Liver (tissue), 9 donors: ENCODE data around the gene NTHL1. TPM values are rescaled to one million over a fixed set of nuclear protein-coding genes. Genes with fewer than 3 reads are reported as not detected.

ENCODE experiments used
- DNase-seq: peaks from one replicate; pipeline ENCODE4 v3.0.0-alpha.2; 2017; ENCODE audit warnings: low spot score
- H3K27ac ChIP-seq, 2 donors: one replicate each; pipeline ENCODE4 v1.7.0; 2013; ENCODE audit warnings: inconsistent platforms in 2 of 2, low read length in 2 of 2, control low read depth in 1 of 2, low read depth in 1 of 2, mild to moderate bottlenecking in 1 of 2
- H3K27me3 ChIP-seq, 4 donors: one replicate each; pipeline versions ENCODE4 v1.6.1 to v1.7.0; 2013; ENCODE audit warnings: low read length in 3 of 4, inconsistent platforms in 1 of 4, mild to moderate bottlenecking in 1 of 4, moderate library complexity in 1 of 4; ENCODE audit not compliant: control insufficient read depth in 4 of 4, insufficient read depth in 4 of 4
- H3K36me3 ChIP-seq, 4 donors: one replicate each; pipeline versions ENCODE4 v1.6.1 to v1.7.0; 2013; ENCODE audit warnings: low read length in 3 of 4, mild to moderate bottlenecking in 3 of 4, low read depth in 1 of 4, moderate library complexity in 1 of 4; ENCODE audit not compliant: control insufficient read depth in 4 of 4, insufficient read depth in 3 of 4
- H3K4me1 ChIP-seq, 4 donors: one replicate each; pipeline versions ENCODE4 v1.6.1 to v1.7.0; 2013; ENCODE audit warnings: low read length in 3 of 4, mild to moderate bottlenecking in 3 of 4, moderate library complexity in 1 of 4; ENCODE audit not compliant: control insufficient read depth in 4 of 4, insufficient read depth in 4 of 4
- H3K4me3 ChIP-seq, 3 donors: one replicate each; pipeline versions ENCODE4 v1.6.1 to v1.7.0; 2013; ENCODE audit warnings: low read length in 3 of 3, control low read depth in 1 of 3, low read depth in 1 of 3, mild to moderate bottlenecking in 1 of 3
- H3K9ac ChIP-seq, 2 donors: one replicate each; pipeline ENCODE4 v1.7.0; 2013; ENCODE audit warnings: low read length in 2 of 2, mild to moderate bottlenecking in 2 of 2, moderate library complexity in 2 of 2, control low read depth in 1 of 2, low read depth in 1 of 2
- H3K9me3 ChIP-seq, 4 donors: one replicate each; pipeline versions ENCODE4 v1.6.1 to v1.7.0; 2013; ENCODE audit warnings: low read length in 3 of 4; ENCODE audit not compliant: control insufficient read depth in 4 of 4
- ATF3 ChIP-seq: IDR thresholded peaks from 2 replicates; pipeline ENCODE4 v1.6.1; 2016; ENCODE audit warnings: antibody characterized with exemption
- CTCF ChIP-seq: fragments of 150-350 bp; IDR thresholded peaks from 2 replicates; pipeline ENCODE4 v1.5.1; 2017; ENCODE audit warnings: improper control_type of control experiment, low read depth, low read length; ENCODE audit not compliant: missing input control
- EGR1 ChIP-seq, 2 donors: IDR thresholded peaks; 2 replicates each; pipeline ENCODE4 v1.6.1; 2016 to 2018; ENCODE audit warnings: antibody characterized with exemption in 2 of 2, low read depth in 2 of 2
- FOXA1 ChIP-seq: IDR thresholded peaks from 2 replicates; pipeline ENCODE4 v1.6.1; 2016; ENCODE audit warnings: antibody characterized with exemption
- FOXA2 ChIP-seq: IDR thresholded peaks from 2 replicates; pipeline ENCODE4 v1.6.1; 2016; ENCODE audit warnings: antibody characterized with exemption
- HNF4A ChIP-seq, 2 donors: conservative IDR thresholded peaks; 2 replicates each; pipeline ENCODE4 v1.6.1; 2016; ENCODE audit warnings: antibody characterized with exemption in 2 of 2, mild to moderate bottlenecking in 2 of 2
- HNF4G ChIP-seq: IDR thresholded peaks from 2 replicates; pipeline ENCODE4 v1.6.1; 2016; ENCODE audit warnings: antibody characterized with exemption
- JUND ChIP-seq, 2 donors: IDR thresholded peaks; 2 replicates each; pipeline ENCODE4 v1.6.1; 2016; ENCODE audit warnings: antibody characterized with exemption in 2 of 2
- NR2F2 ChIP-seq: IDR thresholded peaks from 2 replicates; pipeline ENCODE4 v1.6.1; 2016; ENCODE audit warnings: antibody characterized with exemption
- RAD21 ChIP-seq, 2 donors: IDR thresholded peaks; 2 replicates each; pipeline ENCODE4 v1.6.1; 2016; ENCODE audit warnings: antibody characterized with exemption in 2 of 2, mild to moderate bottlenecking in 2 of 2
- RXRA ChIP-seq, 2 donors: IDR thresholded peaks; 2 replicates each; pipeline ENCODE4 v1.6.1; 2017 to 2018; ENCODE audit warnings: antibody characterized with exemption in 2 of 2, mild to moderate bottlenecking in 1 of 2
- SP1 ChIP-seq: IDR thresholded peaks from 2 replicates; pipeline ENCODE4 v1.6.1; 2018; ENCODE audit warnings: antibody characterized with exemption, mild to moderate bottlenecking
- TAF1 ChIP-seq: conservative IDR thresholded peaks from 2 replicates; pipeline ENCODE4 v1.6.1; 2016; ENCODE audit warnings: antibody characterized with exemption, mild to moderate bottlenecking
- YY1 ChIP-seq: IDR thresholded peaks from 2 replicates; pipeline ENCODE4 v1.6.1; 2016; ENCODE audit warnings: antibody characterized with exemption, mild to moderate bottlenecking
- ZBTB33 ChIP-seq: IDR thresholded peaks from 2 replicates; pipeline ENCODE4 v1.6.1; 2016; ENCODE audit warnings: antibody characterized with exemption
- WGBS: extraction: QIAGEN DNeasy Blood & Tissue Kit; methylation state at CpG from one replicate; pipeline ENCODE4 v1.1.7; 2013; 5-methylcytosine and 5-hydroxymethylcytosine counted together
- polyA plus RNA-seq, 2 donors: library from polyadenylated mRNA; stranded (reverse) in 1 of 2; unstranded in 1 of 2; fragments of 200-250 nt in 1 of 2; fragments of >200 nt in 1 of 2; fragmentation: Nextera tagmentation in 1 of 2; extraction: Ambion mirVana in 1 of 2; gene quantifications; one replicate each; pipeline versions ENCODE4 v1.2.1 to v1.2.3, GENCODE V29; 2013 to 2015
- total RNA-seq, 2 donors: library from RNA; depleted of rRNA; stranded (reverse); fragments of >200 nt; gene quantifications; one replicate each; pipeline ENCODE4 v1.2.3, GENCODE V29; 2014
- donor health status: healthy.
- donor health status: healthy.
- donor health status: healthy.
- donor health status: healthy.
- donor health status: healthy.

NTHL1 gene
- total and polyA plus RNA-seq, 4 donors, result 10.4 to 166 (median 19.1) TPM

- Histone ChIP-seq H3K9ac (no peak overlapping the region), H3K36me3 (peaks cover under 1 to 22% (median 9%) of the 10 kb centered on the region in 4 donors), H3K9me3 (no peaks in the 10 kb centered on the region), H3K27ac (no peak overlapping the region), H3K27me3 (peaks cover 0 to 9% (median 4%) of the 10 kb centered on the region in 4 donors), H3K4me1 (peaks cover 2 to 29% (median 17%) of the 10 kb centered on the region in 4 donors), H3K4me3 (no peak overlapping the region)
- WGBS, result 54% methylated on average over 2 of the region's 2 CpGs
- TF ChIP-seq FOXA1, result peak; percentile 96
- peak in 1 of 2 donors; percentile 45 for TF ChIP-seq HNF4A (conservative IDR thresholded peaks at IDR 0.05)
- no peak for TF ChIP-seq RAD21 (IDR thresholded peaks at IDR 0.05)
- peak in 1 of 2 donors; percentile 38 for TF ChIP-seq RXRA (IDR thresholded peaks at IDR 0.05)
- TF ChIP-seq FOXA2, result peak; percentile 95
- TF ChIP-seq SP1, result peak; percentile 38
- no peak for TF ChIP-seq NR2F2
- TF ChIP-seq CTCF, result no peak
- TF ChIP-seq TAF1, result no peak
- no peak for TF ChIP-seq YY1
- DNase-seq, result no peak
Measured at GRCh38 chr16:1993731-1994131, 53.9 kb downstream of the NTHL1 start.

GRCh38 chr16:1992704-1993317, 54.8 kb downstream of the NTHL1 start:
- Histone ChIP-seq H3K27me3 (peaks cover 0 to 9% (median 4%) of the 10 kb centered on the region in 4 donors), H3K27ac (no peak overlapping the region), H3K4me3 (no peak overlapping the region), H3K9me3 (no peaks in the 10 kb centered on the region), H3K4me1 (peaks cover 2 to 32% (median 17%) of the 10 kb centered on the region in 4 donors), H3K36me3 (peaks cover 0 to 12% (median 7%) of the 10 kb centered on the region in 4 donors), H3K9ac (no peak overlapping the region)
- DNase-seq, result no peak
- TF ChIP-seq YY1 (no peak), TAF1 (no peak)
- 63% methylated on average over 50 of the region's 50 CpGs for WGBS

GRCh38 chr16:1991948-1992703, 55.5 kb downstream of the NTHL1 start:
- H3K4me3 ChIP-seq, result peak overlapping the region in 2 of 3 donors; percentile 2 to 35
- H3K27me3 ChIP-seq, result peaks cover 0 to 9% (median 4%) of the 10 kb centered on the region in 4 donors
- peaks cover 2 to 31% (median 17%) of the 10 kb centered on the region in 4 donors for H3K4me1 ChIP-seq
- WGBS, result 11% methylated on average over 96 of the region's 96 CpGs
- no peaks in the 10 kb centered on the region for H3K9me3 ChIP-seq
- peaks cover 0 to 6% (median 3%) of the 10 kb centered on the region in 4 donors for H3K36me3 ChIP-seq
- no peak overlapping the region for H3K27ac ChIP-seq
- TF ChIP-seq SP1, result peak; percentile 17
- no peak for TF ChIP-seq FOXA1
- no peak overlapping the region for H3K9ac ChIP-seq
- DNase-seq, result peak; percentile 99

GRCh38 chr16:1991588-1991947, 56.1 kb downstream of the NTHL1 start:
- Histone ChIP-seq H3K36me3 (peaks cover 0 to 5% (median under 1%) of the 10 kb centered on the region in 4 donors), H3K9me3 (no peaks in the 10 kb centered on the region), H3K27ac (peak overlapping the region in 1 of 2 donors; percentile 35), H3K27me3 (peaks cover 0 to 9% (median 4%) of the 10 kb centered on the region in 4 donors), H3K9ac (no peak overlapping the region), H3K4me3 (peak overlapping the region in 2 of 3 donors; percentile 2 to 35), H3K4me1 (peaks cover 2 to 31% (median 17%) of the 10 kb centered on the region in 4 donors)
- no peak for DNase-seq
- 17% methylated on average over 22 of the region's 22 CpGs for WGBS
- TF ChIP-seq FOXA1 (no peak), ZBTB33 (no peak), TAF1 (no peak), ATF3 (no peak), HNF4G (no peak), EGR1 (IDR thresholded peaks at IDR 0.05; ENCODE audit: low read depth in 2 of 2) (no peak), FOXA2 (no peak), RXRA (IDR thresholded peaks at IDR 0.05) (no peak), SP1 (no peak), JUND (IDR thresholded peaks at IDR 0.05) (no peak), YY1 (no peak), CTCF (no peak)
